ENCODE measurements around the gene TRMT2A.

The TRMT2A gene

GRCh38 chr22:20102203-20102780 lies 14.7 kb downstream of the TRMT2A start:
- WGBS (ENCODE audit: insufficient coverage) = 98% methylated on average over 12 of the region's 12 CpGs
- peaks cover 0 to under 1% (median 0%) of the 10 kb centered on the region in 5 experiments for H3K9me3 ChIP-seq (ENCODE audit: control extremely low read depth in 1 of 5, control insufficient read depth in 4 of 5, insufficient read depth in 2 of 5, low read depth in 1 of 5, low read length in 4 of 5)
- peaks cover 0 to 10% (median 9%) of the 10 kb centered on the region in 4 experiments for H3K4me1 ChIP-seq (ENCODE audit: control extremely low read depth in 1 of 4, control insufficient read depth in 4 of 4, insufficient read depth in 4 of 4, low read length in 3 of 4)
- CTCF ChIA-PET = interaction anchor here (1.0 to 1.2 kb wide), 4 partner anchors 8 to 21 kb away, joined by 3 read pairs; no protein-coding TSS in a partner anchor
- POLR2A ChIA-PET = no interaction called here
- no peak overlapping the region for H3K4me3 ChIP-seq (ENCODE audit: control insufficient read depth in 1 of 7, extremely low read depth in 1 of 7, insufficient read depth in 4 of 7, low read depth in 2 of 7, low read length in 6 of 7)
- no peaks in the 10 kb centered on the region for H3K27me3 ChIP-seq (replicated peaks in 2 of 5; ENCODE audit: control insufficient read depth in 4 of 5, insufficient read depth in 5 of 5, low read length in 4 of 5)
- H3K36me3 ChIP-seq (ENCODE audit: control insufficient read depth in 4 of 4, insufficient read depth in 4 of 4, low read length in 3 of 4) = peaks cover 17 to 81% (median 56%) of the 10 kb centered on the region in 4 experiments
- no peak overlapping the region for H3K27ac ChIP-seq (ENCODE audit: insufficient read depth in 1 of 2, low read depth in 1 of 2, low read length in 2 of 2, poor library complexity in 1 of 2, severe bottlenecking in 2 of 2)
- DNase-seq = no peak

GRCh38 chr22:20101638-20102037 lies 15.4 kb downstream of the TRMT2A start:
- WGBS (ENCODE audit: insufficient coverage) = 90% methylated on average over 2 of the region's 8 CpGs
- H3K9me3 ChIP-seq (ENCODE audit: control extremely low read depth in 1 of 5, control insufficient read depth in 4 of 5, insufficient read depth in 2 of 5, low read depth in 1 of 5, low read length in 4 of 5) = peaks cover 0 to 7% (median 0%) of the 10 kb centered on the region in 5 experiments
- POLR2A ChIA-PET = no interaction called here
- CTCF ChIA-PET = interaction anchor here (0.6 to 1.4 kb wide), 6 partner anchors 9 to 412 kb away, joined by 3 to 4 read pairs (median 3); no protein-coding TSS in a partner anchor
- peaks cover 0 to 10% (median 9%) of the 10 kb centered on the region in 4 experiments for H3K4me1 ChIP-seq (ENCODE audit: control extremely low read depth in 1 of 4, control insufficient read depth in 4 of 4, insufficient read depth in 4 of 4, low read length in 3 of 4)
- H3K27ac ChIP-seq (ENCODE audit: insufficient read depth in 1 of 2, low read depth in 1 of 2, low read length in 2 of 2, poor library complexity in 1 of 2, severe bottlenecking in 2 of 2) = peak overlapping the region in 1 of 2 experiments; percentile 49
- no peaks in the 10 kb centered on the region for H3K27me3 ChIP-seq (replicated peaks in 2 of 5; ENCODE audit: control insufficient read depth in 4 of 5, insufficient read depth in 5 of 5, low read length in 4 of 5)
- peak in 2 of 3 donors; percentile 33 to 40 for DNase-seq
- peak overlapping the region in 1 of 7 experiments; percentile 4 for H3K4me3 ChIP-seq (ENCODE audit: control insufficient read depth in 1 of 7, extremely low read depth in 1 of 7, insufficient read depth in 4 of 7, low read depth in 2 of 7, low read length in 6 of 7)
- H3K36me3 ChIP-seq (ENCODE audit: control insufficient read depth in 4 of 4, insufficient read depth in 4 of 4, low read length in 3 of 4) = peaks cover 18 to 81% (median 55%) of the 10 kb centered on the region in 4 experiments

- ChIA-PET CTCF (no interaction called here), POLR2A (no interaction called here)
Measured at GRCh38 chr22:20099099-20099711, 17.8 kb downstream of the TRMT2A start.

GRCh38 chr22:20096574-20097420 lies 20.2 kb downstream of the TRMT2A start:
- Histone ChIP-seq H3K36me3 (ENCODE audit: control insufficient read depth in 4 of 4, insufficient read depth in 4 of 4, low read length in 3 of 4) (peaks cover 39 to 88% (median 68%) of the 10 kb centered on the region in 4 experiments), H3K27ac (ENCODE audit: insufficient read depth in 1 of 2, low read depth in 1 of 2, low read length in 2 of 2, poor library complexity in 1 of 2, severe bottlenecking in 2 of 2) (no peak overlapping the region), H3K9me3 (ENCODE audit: control extremely low read depth in 1 of 5, control insufficient read depth in 4 of 5, insufficient read depth in 2 of 5, low read depth in 1 of 5, low read length in 4 of 5) (peaks cover 0 to 13% (median 4%) of the 10 kb centered on the region in 5 experiments), H3K4me1 (ENCODE audit: control extremely low read depth in 1 of 4, control insufficient read depth in 4 of 4, insufficient read depth in 4 of 4, low read length in 3 of 4) (peaks cover 0 to 6% (median 4%) of the 10 kb centered on the region in 4 experiments), H3K27me3 (replicated peaks in 2 of 5; ENCODE audit: control insufficient read depth in 4 of 5, insufficient read depth in 5 of 5, low read length in 4 of 5) (no peaks in the 10 kb centered on the region), H3K4me3 (ENCODE audit: control insufficient read depth in 1 of 7, extremely low read depth in 1 of 7, insufficient read depth in 4 of 7, low read depth in 2 of 7, low read length in 6 of 7) (no peak overlapping the region)
- CTCF ChIA-PET = interaction anchor here (1.3 to 3.0 kb wide), 3 partner anchors 9 to 33 kb away, joined by 3 to 7 read pairs (median 4); no protein-coding TSS in a partner anchor
- POLR2A ChIA-PET = interaction anchor here (0.6 kb wide), 1 partner anchor 26 kb away, joined by 6 read pairs; no protein-coding TSS in a partner anchor
- WGBS (ENCODE audit: insufficient coverage) = no CpG with 5 or more reads among the region's 2 CpGs
- peak in 2 of 3 donors; percentile 49 to 58 for DNase-seq

More at GRCh38 chr22:20099099-20099711, 17.8 kb downstream of the TRMT2A start:
- Histone ChIP-seq H3K4me1 (ENCODE audit: control extremely low read depth in 1 of 4, control insufficient read depth in 4 of 4, insufficient read depth in 4 of 4, low read length in 3 of 4) (peaks cover 0 to 10% (median 9%) of the 10 kb centered on the region in 4 experiments), H3K4me3 (ENCODE audit: control insufficient read depth in 1 of 7, extremely low read depth in 1 of 7, insufficient read depth in 4 of 7, low read depth in 2 of 7, low read length in 6 of 7) (no peak overlapping the region), H3K36me3 (ENCODE audit: control insufficient read depth in 4 of 4, insufficient read depth in 4 of 4, low read length in 3 of 4) (peaks cover 30 to 81% (median 58%) of the 10 kb centered on the region in 4 experiments), H3K27ac (ENCODE audit: insufficient read depth in 1 of 2, low read depth in 1 of 2, low read length in 2 of 2, poor library complexity in 1 of 2, severe bottlenecking in 2 of 2) (no peak overlapping the region), H3K9me3 (ENCODE audit: control extremely low read depth in 1 of 5, control insufficient read depth in 4 of 5, insufficient read depth in 2 of 5, low read depth in 1 of 5, low read length in 4 of 5) (peaks cover 0 to 13% (median 4%) of the 10 kb centered on the region in 5 experiments), H3K27me3 (replicated peaks in 2 of 5; ENCODE audit: control insufficient read depth in 4 of 5, insufficient read depth in 5 of 5, low read length in 4 of 5) (no peaks in the 10 kb centered on the region)
- WGBS (ENCODE audit: insufficient coverage) = 100% methylated on average over 5 of the region's 6 CpGs
- no peak for DNase-seq

GRCh38 chr22:20095521-20095920 lies 21.5 kb downstream of the TRMT2A start:
- H3K4me1 ChIP-seq (ENCODE audit: control extremely low read depth in 1 of 4, control insufficient read depth in 4 of 4, insufficient read depth in 4 of 4, low read length in 3 of 4) = peaks cover 0 to 4% (median 0%) of the 10 kb centered on the region in 4 experiments

GRCh38 chr22:20094197-20094807 lies 22.7 kb downstream of the TRMT2A start:
- peaks cover 40 to 95% (median 73%) of the 10 kb centered on the region in 4 experiments for H3K36me3 ChIP-seq (ENCODE audit: control insufficient read depth in 4 of 4, insufficient read depth in 4 of 4, low read length in 3 of 4)
- H3K27me3 ChIP-seq (replicated peaks in 2 of 5; ENCODE audit: control insufficient read depth in 4 of 5, insufficient read depth in 5 of 5, low read length in 4 of 5) = no peaks in the 10 kb centered on the region
- peaks cover 0 to 7% (median 0%) of the 10 kb centered on the region in 4 experiments for H3K4me1 ChIP-seq (ENCODE audit: control extremely low read depth in 1 of 4, control insufficient read depth in 4 of 4, insufficient read depth in 4 of 4, low read length in 3 of 4)
- DNase-seq = no peak
- no peak overlapping the region for H3K27ac ChIP-seq (ENCODE audit: insufficient read depth in 1 of 2, low read depth in 1 of 2, low read length in 2 of 2, poor library complexity in 1 of 2, severe bottlenecking in 2 of 2)
- CTCF ChIA-PET = interaction anchor here (0.7 to 0.9 kb wide), 2 partner anchors 9 to 14 kb away, joined by 3 read pairs; no protein-coding TSS in a partner anchor
- H3K9me3 ChIP-seq (ENCODE audit: control extremely low read depth in 1 of 5, control insufficient read depth in 4 of 5, insufficient read depth in 2 of 5, low read depth in 1 of 5, low read length in 4 of 5) = peaks cover 0 to 13% (median 4%) of the 10 kb centered on the region in 5 experiments
- POLR2A ChIA-PET = no interaction called here
- no peak overlapping the region for H3K4me3 ChIP-seq (ENCODE audit: control insufficient read depth in 1 of 7, extremely low read depth in 1 of 7, insufficient read depth in 4 of 7, low read depth in 2 of 7, low read length in 6 of 7)
- 97% methylated on average over 15 of the region's 15 CpGs for WGBS (ENCODE audit: insufficient coverage)

More at GRCh38 chr22:20095521-20095920, 21.5 kb downstream of the TRMT2A start:
- POLR2A ChIA-PET = no interaction called here
- no peaks in the 10 kb centered on the region for H3K27me3 ChIP-seq (replicated peaks in 2 of 5; ENCODE audit: control insufficient read depth in 4 of 5, insufficient read depth in 5 of 5, low read length in 4 of 5)
- peaks cover 39 to 93% (median 72%) of the 10 kb centered on the region in 4 experiments for H3K36me3 ChIP-seq (ENCODE audit: control insufficient read depth in 4 of 4, insufficient read depth in 4 of 4, low read length in 3 of 4)
- 100% methylated on average over 1 of the region's 4 CpGs for WGBS (ENCODE audit: insufficient coverage)
- no peak overlapping the region for H3K27ac ChIP-seq (ENCODE audit: insufficient read depth in 1 of 2, low read depth in 1 of 2, low read length in 2 of 2, poor library complexity in 1 of 2, severe bottlenecking in 2 of 2)
- DNase-seq = no peak
- H3K4me3 ChIP-seq (ENCODE audit: control insufficient read depth in 1 of 7, extremely low read depth in 1 of 7, insufficient read depth in 4 of 7, low read depth in 2 of 7, low read length in 6 of 7) = no peak overlapping the region
- CTCF ChIA-PET = interaction anchor here (0.6 to 3.0 kb wide), 2 partner anchors 9 to 15 kb away, joined by 3 to 7 read pairs; no protein-coding TSS in a partner anchor
- peaks cover 0 to 13% (median 4%) of the 10 kb centered on the region in 5 experiments for H3K9me3 ChIP-seq (ENCODE audit: control extremely low read depth in 1 of 5, control insufficient read depth in 4 of 5, insufficient read depth in 2 of 5, low read depth in 1 of 5, low read length in 4 of 5)

Data from common myeloid progenitor, CD34-positive (primary cell).